Adrenal gland (tissue), 12 donors: ENCODE results near the gene CALCR. TPM values are rescaled to one million over a fixed set of nuclear protein-coding genes. Genes with fewer than 3 reads are reported as not detected.
"Not testable (repeated sequence)": the region's sequence is repeated elsewhere in the genome, so short reads cannot be mapped to it uniquely, and the experiment has no call there.

Experiments
- DNase-seq, 7 donors: peaks; one replicate each; pipeline ENCODE4 v3.0.0-alpha.2; 2019 to 2020
- H3K27ac ChIP-seq, 5 donors: fragments of 200-600 bp; sonication (generic) in 4 of 5; 1 replicate in 3 of 5; 2 replicates in 2 of 5; pipeline versions ENCODE4 v1.5.1 to v1.8.0; 2016 to 2020; ENCODE audit warnings: mild to moderate bottlenecking in 1 of 5
- H3K27me3 ChIP-seq: fragments of 200-600 bp; 2 replicates; pipeline ENCODE4 v1.8.0; 2021
- H3K36me3 ChIP-seq, 2 donors: fragments of 200-600 bp; replicated peaks in 1 of 2; 1 replicate in 1 of 2; 2 replicates in 1 of 2; pipeline versions ENCODE4 v1.5.1 to v1.8.0; 2018 to 2022
- H3K4me1 ChIP-seq, 2 donors: fragments of 200-600 bp; replicated peaks in 1 of 2; 1 replicate in 1 of 2; 2 replicates in 1 of 2; pipeline versions ENCODE4 v1.5.1 to v1.8.0; 2018 to 2021
- H3K4me3 ChIP-seq, 4 donors: fragments of 200-600 bp; sonication (generic) in 3 of 4; one replicate each; pipeline ENCODE4 v1.5.1; 2016 to 2018
- H3K9me3 ChIP-seq, 3 donors: fragments of 200-600 bp; sonication (generic) in 1 of 3; replicated peaks in 1 of 3; 1 replicate in 2 of 3; 2 replicates in 1 of 3; pipeline versions ENCODE4 v1.5.1 to v1.8.0; 2016 to 2021
- CTCF ChIP-seq, 6 experiments: fragments of 450-650 bp in 4 of 6; fragments of 200-600 bp in 2 of 6; sonication (generic) in 1 of 6; IDR thresholded peaks; 1 replicate in 5 of 6; 2 replicates in 1 of 6; pipeline versions ENCODE4 v1.5.1 to v1.8.0; 2016 to 2021; ENCODE audit warnings: antibody characterized with exemption in 6 of 6, mild to moderate bottlenecking in 2 of 6, moderate library complexity in 1 of 6
- POLR2A ChIP-seq, 2 donors: fragments of 450-650 bp; IDR thresholded peaks; one replicate each; pipeline ENCODE4 v1.6.1; 2017; ENCODE audit warnings: antibody characterized with exemption in 2 of 2, mild to moderate bottlenecking in 2 of 2, moderate library complexity in 1 of 2
- WGBS, 4 donors: extraction: QIAGEN DNeasy Blood & Tissue Kit in 2 of 4; methylation state at CpG; one replicate each; pipeline versions ENCODE4 v1.1.5 to v1.1.7; 2013 to 2017; 5-methylcytosine and 5-hydroxymethylcytosine counted together
- intact Hi-C, 2 donors: fragments of 100-400 bp; cut with DNase I; formaldehyde crosslinking; loops; one replicate each; pipeline versions ENCODE4 v1.14.1 to v1.15.0; 2022 to 2023
- polyA plus RNA-seq, 3 donors: library from polyadenylated mRNA; stranded (reverse); fragments of 200-250 nt in 2 of 3; fragments of 350-450 nt in 1 of 3; fragmentation: Illumina TruSeq in 1 of 3; extraction: RNeasy Lipid Tissue Mini Kit (QIAGEN cat#74804) in 1 of 3; gene quantifications; one replicate each; pipeline ENCODE4 v1.2.3, GENCODE V29; 2013 to 2014
- total RNA-seq, 9 donors: library from RNA; depleted of rRNA in 4 of 9; stranded (reverse); fragments of >200 nt in 4 of 9; fragments of 120-200 nt in 1 of 9; fragmentation: NEBNext Ultra II Directional in 1 of 9; extraction: Animal tissue kit (Norgen Biotek cat#: 25700) in 1 of 9; gene quantifications; one replicate each; pipeline versions ENCODE4 v1.1.0 to v1.2.4, GENCODE V29; 2013 to 2023
- donor health status: healthy with polysubstance abuse.
- donor health status: Bipolar disorder and iron deficiency.
- donor health status: DM: yes; HTN: yes; CAD: no.
- donor health status: DM: no; HTN: no; CAD: no.
- donor health status: DM: no; HTN: no; CAD: no.
- donor health status: DM: yes; HTN: yes; CAD: no.

CALCR gene
- total and polyA plus RNA-seq, 12 donors: 0.03 to 0.52 (median 0.14) TPM; not detected in 4

- TF ChIP-seq POLR2A (IDR thresholded peaks at IDR 0.05) (no peak), CTCF (IDR thresholded peaks at IDR 0.05) (no peak)
- intact Hi-C loops: no loop called here
- no peak for DNase-seq
- Histone ChIP-seq H3K36me3 (no peaks in the 10 kb centered on the region), H3K4me1 (no peaks in the 10 kb centered on the region), H3K9me3 (no peaks in the 10 kb centered on the region), H3K27ac (no peak overlapping the region), H3K27me3 (no peaks in the 10 kb centered on the region), H3K4me3 (no peak overlapping the region)
- 41 to 56% (median 47%) methylated on average over 1 of the region's 1 CpG for WGBS, 4 donors
These were observed 18.2 kb upstream of the CALCR start for GRCh38 chr7:93592588-93593266.

GRCh38 chr7:93591224-93592050 lies 16.9 kb upstream of the CALCR start:
- H3K4me3 ChIP-seq, H3K36me3 ChIP-seq, intact Hi-C loops, H3K27ac ChIP-seq, H3K4me1 ChIP-seq, H3K27me3 ChIP-seq, DNase-seq, H3K9me3 ChIP-seq: not testable (repeated sequence)
- WGBS, 4 donors: 82 to 89% (median 85%) methylated on average over 21 to 30 of the region's 34 CpGs

- intact Hi-C loops, H3K4me3 ChIP-seq, DNase-seq, H3K27ac ChIP-seq, H3K9me3 ChIP-seq, H3K36me3 ChIP-seq, H3K4me1 ChIP-seq, H3K27me3 ChIP-seq: not testable (repeated sequence)
- WGBS, 4 donors: 87 to 100% (median 89%) methylated on average over 1 to 18 of the region's 22 CpGs; no CpG with 5 or more reads in 1 of the 4 donors
These were observed 11.9 kb upstream of the CALCR start for GRCh38 chr7:93586479-93586865.

- H3K4me3 ChIP-seq, H3K27ac ChIP-seq, H3K4me1 ChIP-seq, intact Hi-C loops, DNase-seq, H3K36me3 ChIP-seq, H3K9me3 ChIP-seq, H3K27me3 ChIP-seq: not testable (repeated sequence)
- 84 to 93% (median 91%) methylated on average over 5 to 37 of the region's 54 CpGs for WGBS, 4 donors
These were observed 11.4 kb upstream of the CALCR start for GRCh38 chr7:93585694-93586478.

- 68 to 77% (median 73%) methylated on average over 2 of the region's 2 CpGs for WGBS, 4 donors
- no peak for DNase-seq
- Histone ChIP-seq H3K36me3 (no peaks in the 10 kb centered on the region), H3K4me3 (no peak overlapping the region), H3K4me1 (no peaks in the 10 kb centered on the region), H3K9me3 (no peaks in the 10 kb centered on the region), H3K27me3 (peaks cover 18% of the 10 kb centered on the region), H3K27ac (no peak overlapping the region)
- intact Hi-C loops: no loop called here
- no peak for TF ChIP-seq CTCF (IDR thresholded peaks at IDR 0.05)
- TF ChIP-seq POLR2A (IDR thresholded peaks at IDR 0.05): no peak
These were observed 4.9 kb upstream of the CALCR start for GRCh38 chr7:93579431-93579830.
